ENCODE data around the gene ENDOV.
"Not testable (repeated sequence)": the region's sequence is repeated elsewhere in the genome, so short reads cannot be mapped to it uniquely, and the experiment has no call there.

Gene ENDOV

GRCh38 chr17:80389011-80389995 lies 25.7 kb upstream of the ENDOV start:
- no peak for DNase-seq

- DNase-seq, result no peak
Measured at GRCh38 chr17:80393241-80393890, 21.6 kb upstream of the ENDOV start.

GRCh38 chr17:80393961-80394360 lies 21.0 kb upstream of the ENDOV start:
- DNase-seq, result no peak

- no peak for DNase-seq
Measured at GRCh38 chr17:80394629-80395216, 20.2 kb upstream of the ENDOV start.

- DNase-seq, result no peak
Measured at GRCh38 chr17:80395402-80396151, 19.4 kb upstream of the ENDOV start.

GRCh38 chr17:80396157-80397033 lies 18.6 kb upstream of the ENDOV start:
- DNase-seq, result no peak

GRCh38 chr17:80397034-80397387 lies 18.0 kb upstream of the ENDOV start:
- DNase-seq, result no peak

GRCh38 chr17:80397686-80398085 lies 17.3 kb upstream of the ENDOV start:
- DNase-seq, result no peak

- not testable (repeated sequence) for DNase-seq
Measured at GRCh38 chr17:80401086-80401485, 13.9 kb upstream of the ENDOV start.

GRCh38 chr17:80402102-80402501 lies 12.9 kb upstream of the ENDOV start:
- not testable (repeated sequence) for DNase-seq

GRCh38 chr17:80402959-80403358 lies 12.0 kb upstream of the ENDOV start:
- no peak for DNase-seq

GRCh38 chr17:80406146-80406545 lies 8.8 kb upstream of the ENDOV start:
- DNase-seq, result no peak

- not testable (repeated sequence) for DNase-seq
Measured at GRCh38 chr17:80407917-80408316, 7.0 kb upstream of the ENDOV start.

GRCh38 chr17:80408872-80409271 lies 6.1 kb upstream of the ENDOV start:
- DNase-seq, result no peak

GRCh38 chr17:80409626-80410025 lies 5.3 kb upstream of the ENDOV start:
- DNase-seq, result no peak

GRCh38 chr17:80410441-80411087 lies 4.4 kb upstream of the ENDOV start:
- not testable (repeated sequence) for DNase-seq

- DNase-seq, result no peak
Measured at GRCh38 chr17:80413771-80414507, 1.0 kb upstream of the ENDOV start.

GRCh38 chr17:80414508-80414802 lies 512 bp upstream of the ENDOV start:
- no peak for DNase-seq

GRCh38 chr17:80415626-80416137 lies 715 bp downstream of the ENDOV start:
- no peak for DNase-seq

- DNase-seq, result no peak
Measured at GRCh38 chr17:80416260-80416939, 1.4 kb downstream of the ENDOV start.
